GM12872 (cell line): ENCODE measurements around the gene POU2AF2.

Experiments used
- TF ChIP-seq, protein P1 (sequence below): IDR thresholded peaks from 3 replicates; pipeline ENCODE4 v1.5.1; 2011; ENCODE audit warnings: low read depth, mild to moderate bottlenecking, low read length, moderate library complexity; ENCODE audit not compliant: insufficient read depth

POU2AF2 gene

DNA sequence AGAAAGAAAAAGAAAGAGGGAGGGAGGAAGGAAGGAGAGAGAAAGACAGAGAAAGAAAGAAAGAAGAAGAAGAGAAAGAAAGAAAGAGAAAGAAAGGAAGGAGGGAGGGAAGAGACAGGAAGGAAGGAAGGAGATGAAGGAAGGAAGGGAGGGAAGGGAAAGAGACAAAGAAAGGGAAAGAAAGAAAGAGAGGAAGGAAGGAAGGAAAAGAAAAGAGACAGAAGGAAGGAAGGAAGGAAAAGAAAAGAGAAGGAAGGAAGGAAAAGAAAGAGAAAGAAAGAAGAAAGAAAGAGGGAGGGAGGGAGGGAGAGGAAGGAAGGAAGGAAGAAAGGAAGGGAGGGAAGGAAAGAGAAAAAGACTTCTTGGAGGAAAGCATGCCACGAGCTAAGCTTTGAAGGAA is 19.1 kb downstream of the POU2AF2 start:
- TF ChIP-seq, protein P1, sequence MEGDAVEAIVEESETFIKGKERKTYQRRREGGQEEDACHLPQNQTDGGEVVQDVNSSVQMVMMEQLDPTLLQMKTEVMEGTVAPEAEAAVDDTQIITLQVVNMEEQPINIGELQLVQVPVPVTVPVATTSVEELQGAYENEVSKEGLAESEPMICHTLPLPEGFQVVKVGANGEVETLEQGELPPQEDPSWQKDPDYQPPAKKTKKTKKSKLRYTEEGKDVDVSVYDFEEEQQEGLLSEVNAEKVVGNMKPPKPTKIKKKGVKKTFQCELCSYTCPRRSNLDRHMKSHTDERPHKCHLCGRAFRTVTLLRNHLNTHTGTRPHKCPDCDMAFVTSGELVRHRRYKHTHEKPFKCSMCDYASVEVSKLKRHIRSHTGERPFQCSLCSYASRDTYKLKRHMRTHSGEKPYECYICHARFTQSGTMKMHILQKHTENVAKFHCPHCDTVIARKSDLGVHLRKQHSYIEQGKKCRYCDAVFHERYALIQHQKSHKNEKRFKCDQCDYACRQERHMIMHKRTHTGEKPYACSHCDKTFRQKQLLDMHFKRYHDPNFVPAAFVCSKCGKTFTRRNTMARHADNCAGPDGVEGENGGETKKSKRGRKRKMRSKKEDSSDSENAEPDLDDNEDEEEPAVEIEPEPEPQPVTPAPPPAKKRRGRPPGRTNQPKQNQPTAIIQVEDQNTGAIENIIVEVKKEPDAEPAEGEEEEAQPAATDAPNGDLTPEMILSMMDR: no peak

DNA sequence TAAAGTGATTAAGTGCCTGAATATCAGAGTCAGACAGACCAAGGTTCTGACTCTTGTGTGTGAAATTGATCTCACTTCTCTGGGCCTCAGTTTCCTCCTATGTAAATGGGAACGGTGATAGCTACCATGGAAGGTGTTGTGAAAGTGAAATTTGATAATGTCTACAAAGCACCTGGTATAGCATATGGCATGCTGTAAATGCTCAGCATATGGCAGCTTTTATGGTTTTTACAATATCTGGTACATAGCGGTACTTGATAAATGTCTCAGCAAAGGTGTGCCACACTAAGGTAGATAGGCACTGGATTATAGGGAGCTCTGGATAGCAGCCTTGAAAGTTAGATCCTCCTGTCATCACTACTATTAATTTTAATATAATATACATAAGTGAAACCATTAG is 19.9 kb downstream of the POU2AF2 start:
- TF ChIP-seq, protein P1: no peak

DNA sequence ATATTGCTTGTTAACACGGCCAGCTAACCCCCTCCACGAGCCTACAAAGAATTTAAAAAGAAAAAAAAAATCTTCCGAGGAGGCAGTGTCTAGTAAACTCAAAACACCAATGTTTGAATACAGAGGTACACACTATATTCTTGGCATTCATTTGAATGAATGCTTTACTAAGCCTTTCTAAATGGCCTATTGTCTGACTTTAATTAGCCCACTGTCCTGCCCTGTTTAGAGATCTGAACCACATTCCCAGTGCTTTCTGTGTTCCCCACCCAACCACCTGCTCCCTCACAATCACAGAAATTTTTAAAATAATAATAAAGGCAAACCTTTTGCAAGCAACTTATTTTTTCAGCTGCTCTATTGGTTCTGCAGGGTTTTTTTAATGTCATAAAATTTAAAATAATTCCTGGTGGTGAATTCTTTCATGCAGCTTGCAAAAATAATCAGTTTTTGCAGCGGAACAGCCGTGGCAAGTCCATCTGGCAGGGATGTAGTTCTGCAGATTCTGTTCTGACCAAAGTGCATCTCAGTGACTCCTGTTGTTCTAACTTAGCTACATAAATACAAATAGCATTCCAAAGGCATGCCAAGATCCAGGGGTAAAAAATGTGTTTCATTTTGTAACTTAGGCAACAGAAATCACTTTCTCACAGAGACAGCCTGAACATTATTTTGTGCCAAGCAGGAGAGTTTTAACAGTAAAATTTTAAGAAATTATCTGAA is 23.8 kb downstream of the POU2AF2 start:
- TF ChIP-seq, protein P1: no peak

DNA sequence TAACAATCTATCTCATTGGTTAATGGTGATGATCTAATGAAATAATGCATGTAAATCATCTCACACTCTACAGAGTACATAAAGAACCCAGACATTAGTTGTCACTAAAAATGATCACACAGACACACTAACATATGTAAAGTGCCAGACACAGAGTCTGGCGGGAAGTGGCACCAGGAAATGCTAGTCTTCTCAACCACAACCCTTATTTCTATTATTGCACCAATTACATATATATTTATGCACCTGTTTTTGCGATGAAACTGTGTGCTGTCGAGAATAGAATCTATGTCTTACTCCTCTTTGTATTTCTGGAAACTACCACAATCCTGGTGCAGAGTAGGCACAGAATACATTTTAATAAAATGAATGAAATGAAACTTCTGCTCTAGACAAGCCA is 26.9 kb downstream of the POU2AF2 start:
- TF ChIP-seq, protein P1: no peak

DNA sequence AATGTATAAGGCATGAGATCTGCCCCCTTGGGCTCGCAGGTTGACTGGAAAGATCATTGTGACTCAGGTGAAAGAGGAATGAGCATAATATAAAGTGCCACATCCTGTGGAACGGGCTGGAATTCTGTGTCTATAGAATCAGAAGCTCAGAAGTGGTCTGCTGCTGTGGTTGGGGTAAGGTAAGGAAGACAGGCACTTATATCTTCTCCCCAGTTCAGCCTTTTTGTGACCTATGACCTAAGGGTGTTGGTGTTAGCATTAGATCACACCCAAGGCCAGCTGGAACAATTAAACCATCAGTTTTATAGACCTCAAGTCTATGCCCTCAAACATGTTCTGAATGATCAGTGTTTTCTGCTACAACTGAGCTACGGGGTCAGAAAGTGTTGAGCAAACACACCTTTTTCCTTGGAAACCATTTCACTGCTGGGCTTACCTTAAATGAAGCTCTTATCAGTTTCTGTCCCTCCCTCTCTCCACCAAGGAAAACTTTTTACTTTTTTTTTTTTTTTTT is 37.1 kb downstream of the POU2AF2 start:
- TF ChIP-seq, protein P1: no peak

DNA sequence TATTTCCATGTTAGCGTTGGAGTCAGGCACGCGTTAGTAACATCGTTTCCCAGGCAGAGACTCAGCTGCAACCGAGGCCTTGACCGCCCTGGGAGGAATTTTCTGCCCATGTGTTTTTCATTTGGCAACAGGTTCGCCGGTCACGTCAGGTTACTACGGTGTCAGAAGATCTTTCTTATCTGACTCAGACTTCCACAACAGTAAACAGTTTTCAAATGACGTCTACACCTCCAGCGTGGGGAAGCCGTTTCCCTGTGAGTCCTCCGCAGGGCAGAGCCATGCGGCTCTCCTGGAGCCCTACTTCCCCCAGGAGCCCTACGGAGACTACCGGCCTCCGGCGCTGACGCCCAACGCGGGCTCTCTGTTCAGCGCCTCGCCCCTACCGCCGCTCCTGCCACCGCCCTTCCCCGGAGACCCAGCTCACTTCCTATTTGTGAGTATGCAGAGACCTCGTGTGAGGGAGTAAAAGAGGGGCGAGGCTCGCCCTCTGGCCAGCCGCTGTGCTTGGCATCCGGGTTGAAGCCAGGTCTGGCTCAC is 38.5 kb downstream of the POU2AF2 start:
- TF ChIP-seq, protein P1: no peak

DNA sequence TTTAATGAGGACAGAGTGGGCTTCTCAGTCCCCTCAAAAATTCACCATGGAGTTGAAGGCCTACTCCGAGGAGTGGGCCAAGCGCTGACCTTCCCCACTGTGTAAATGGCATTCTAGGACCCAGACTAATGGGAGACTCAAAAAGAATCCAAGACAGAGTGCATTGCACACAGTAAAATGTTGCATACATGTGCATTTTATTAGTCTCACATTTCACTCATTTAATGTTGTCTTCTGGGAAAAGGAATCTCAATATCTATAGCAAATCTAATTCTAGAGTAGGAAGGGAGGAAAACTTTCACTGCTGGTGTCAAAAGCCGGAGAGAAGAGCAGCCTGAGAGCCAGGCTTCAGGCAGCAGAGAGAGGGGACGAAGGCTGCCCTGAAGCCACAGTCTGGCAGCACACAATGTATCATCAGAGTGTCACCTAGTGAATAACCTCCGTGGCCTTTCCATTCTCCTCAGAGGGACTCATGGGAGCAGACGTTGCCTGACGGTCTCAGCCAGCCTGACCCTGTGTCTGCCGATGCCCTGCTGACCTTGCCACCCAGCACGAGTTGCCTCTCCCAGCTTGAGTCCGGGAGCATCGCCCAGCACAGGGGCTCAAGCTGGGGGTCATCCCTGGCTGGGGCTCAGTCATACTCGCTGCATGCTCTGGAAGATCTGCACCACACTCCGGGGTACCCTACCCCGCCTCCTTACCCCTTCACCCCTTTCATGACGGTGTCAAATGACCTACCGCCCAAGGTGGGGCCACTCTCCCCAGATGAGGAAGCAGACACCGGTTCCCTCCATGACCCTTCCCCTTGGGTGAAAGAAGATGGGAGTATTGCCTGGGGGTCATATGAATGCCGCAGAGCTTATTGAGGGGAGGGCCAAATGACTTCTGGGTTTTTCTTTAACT is 39.9 kb downstream of the POU2AF2 start:
- TF ChIP-seq, protein P1: no peak
